ENCODE data around the gene MNAT1.
"Not testable (repeated sequence)": the region's sequence is repeated elsewhere in the genome, so short reads cannot be mapped to it uniquely, and the experiment has no call there.

Gene MNAT1

GRCh38 chr14:60744566-60744965 is 10.0 kb downstream of the MNAT1 start:
- no peak for DNase-seq

GRCh38 chr14:60753264-60754119 is 18.9 kb downstream of the MNAT1 start:
- no peak for DNase-seq

DNA sequence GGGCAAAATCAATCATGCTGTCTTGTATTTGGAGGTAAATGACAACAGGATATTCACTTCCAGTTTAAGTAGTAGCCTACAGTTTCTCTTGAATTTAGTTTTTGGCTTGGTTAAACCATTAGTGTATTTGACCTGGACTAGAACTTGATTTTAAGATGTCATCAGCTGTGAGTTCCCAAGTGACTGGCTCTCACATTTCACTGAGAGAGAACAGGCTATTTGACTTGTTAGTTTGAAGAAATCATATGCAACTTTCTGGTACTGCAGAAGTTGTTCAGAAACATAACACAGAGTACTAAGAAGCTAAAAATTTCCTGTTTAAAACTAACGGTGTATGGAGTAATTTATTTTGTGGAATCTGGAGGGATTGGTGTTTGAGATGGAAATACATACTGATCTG is 22.3 kb downstream of the MNAT1 start:
- no peak for DNase-seq

- DNase-seq, result no peak
Observed at GRCh38 chr14:60757567-60758002, 23.0 kb downstream of the MNAT1 start.

DNA sequence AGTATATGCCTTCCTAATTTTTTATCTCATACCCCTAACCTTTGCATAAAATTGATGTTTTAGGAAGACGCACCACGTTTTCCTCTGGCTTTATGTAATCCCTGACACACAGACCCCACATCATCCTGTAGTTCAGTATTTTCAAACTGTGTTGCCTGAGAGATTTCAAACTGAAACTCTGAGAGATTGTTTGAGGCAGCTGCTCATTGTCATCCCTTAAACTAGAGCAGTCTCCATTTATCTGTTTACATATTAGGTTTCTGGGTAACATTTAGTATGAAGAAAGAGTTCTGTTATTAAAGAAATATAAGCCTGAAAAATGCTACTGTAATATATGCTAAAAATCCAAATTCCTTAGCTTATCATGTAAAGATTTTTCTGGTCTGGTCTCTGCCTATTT is 24.3 kb downstream of the MNAT1 start:
- DNase-seq, result no peak

- DNase-seq, result no peak
Observed at GRCh38 chr14:60760209-60760608, 25.6 kb downstream of the MNAT1 start.

DNA sequence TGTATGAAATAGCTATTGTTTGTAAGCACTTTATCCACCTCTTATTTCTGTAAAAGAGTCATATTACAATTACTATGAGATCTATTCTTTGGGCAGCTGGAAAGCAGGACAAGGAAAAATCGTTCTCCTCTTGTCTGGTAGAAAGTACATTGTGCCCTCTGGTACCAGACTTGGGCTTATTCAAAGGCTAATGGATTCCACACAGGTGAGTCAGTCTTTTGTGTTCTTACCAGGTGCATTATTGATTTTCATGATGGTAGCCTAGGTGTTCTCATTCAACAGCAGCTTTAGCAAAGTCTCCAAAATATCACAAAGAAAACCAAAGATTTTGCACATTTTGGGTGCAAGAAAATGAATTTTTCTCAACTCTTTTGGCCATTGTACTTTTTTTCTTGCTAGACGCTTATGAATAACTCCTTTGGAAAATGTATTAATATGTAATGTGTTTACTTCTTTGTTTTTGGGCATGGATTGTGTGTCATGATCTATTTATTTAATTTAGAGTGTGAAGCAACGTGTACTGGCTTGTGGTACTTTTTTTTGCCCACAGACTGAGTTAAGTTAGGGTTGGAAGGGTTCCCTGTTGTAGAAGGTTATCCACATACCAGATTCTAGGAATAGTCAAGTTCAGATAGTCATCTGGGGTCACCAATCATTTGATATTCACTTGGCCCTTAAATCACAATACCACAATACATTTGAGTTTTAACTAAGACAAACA is 26.2 kb downstream of the MNAT1 start:
- DNase-seq, result no peak

GRCh38 chr14:60768602-60769001 is 34.0 kb downstream of the MNAT1 start:
- DNase-seq, result no peak

DNA sequence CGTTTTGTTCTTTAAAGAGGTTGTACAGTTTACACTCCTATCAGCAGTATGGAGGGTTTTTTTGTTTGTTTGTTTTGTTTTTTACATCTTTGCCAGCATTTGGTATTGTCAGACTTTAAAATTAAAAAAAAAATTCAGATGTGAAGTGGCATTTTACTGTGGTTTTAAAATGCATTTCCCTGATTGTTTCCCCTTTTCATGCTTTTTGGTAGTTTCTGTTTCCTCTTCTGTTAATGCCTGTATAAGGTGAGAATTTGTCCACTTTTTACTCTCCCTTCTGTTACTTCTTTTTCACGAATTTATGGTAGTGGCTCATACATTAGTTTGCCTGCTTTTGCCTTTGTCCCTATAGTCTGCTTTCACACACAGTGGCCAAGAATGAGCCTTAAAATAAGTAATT is 36.6 kb downstream of the MNAT1 start:
- no peak for DNase-seq

DNA sequence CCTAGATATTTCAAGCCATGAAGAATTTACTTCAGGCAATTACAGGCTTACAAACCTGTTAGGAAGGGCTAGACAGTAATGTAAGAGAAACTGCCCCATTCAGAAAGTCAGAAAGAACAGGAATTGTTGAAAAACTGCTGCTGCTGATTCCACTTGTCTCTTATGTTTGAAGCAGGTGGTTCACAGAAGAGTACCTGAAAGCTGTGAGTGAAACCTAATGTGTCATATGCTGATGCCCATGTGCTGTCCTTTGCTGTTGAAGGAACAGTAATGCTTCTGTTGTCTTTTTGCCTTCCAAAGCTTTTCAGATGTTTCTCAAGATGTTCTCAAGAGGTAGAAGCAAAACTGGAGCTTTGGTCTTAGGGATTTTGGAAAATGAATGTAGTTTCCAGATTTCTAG is 39.0 kb downstream of the MNAT1 start:
- DNase-seq, result no peak

- no peak for DNase-seq
Observed at GRCh38 chr14:60775296-60775695, 40.7 kb downstream of the MNAT1 start.

- no peak for DNase-seq
Observed at GRCh38 chr14:60777856-60778578, 43.5 kb downstream of the MNAT1 start.

DNA sequence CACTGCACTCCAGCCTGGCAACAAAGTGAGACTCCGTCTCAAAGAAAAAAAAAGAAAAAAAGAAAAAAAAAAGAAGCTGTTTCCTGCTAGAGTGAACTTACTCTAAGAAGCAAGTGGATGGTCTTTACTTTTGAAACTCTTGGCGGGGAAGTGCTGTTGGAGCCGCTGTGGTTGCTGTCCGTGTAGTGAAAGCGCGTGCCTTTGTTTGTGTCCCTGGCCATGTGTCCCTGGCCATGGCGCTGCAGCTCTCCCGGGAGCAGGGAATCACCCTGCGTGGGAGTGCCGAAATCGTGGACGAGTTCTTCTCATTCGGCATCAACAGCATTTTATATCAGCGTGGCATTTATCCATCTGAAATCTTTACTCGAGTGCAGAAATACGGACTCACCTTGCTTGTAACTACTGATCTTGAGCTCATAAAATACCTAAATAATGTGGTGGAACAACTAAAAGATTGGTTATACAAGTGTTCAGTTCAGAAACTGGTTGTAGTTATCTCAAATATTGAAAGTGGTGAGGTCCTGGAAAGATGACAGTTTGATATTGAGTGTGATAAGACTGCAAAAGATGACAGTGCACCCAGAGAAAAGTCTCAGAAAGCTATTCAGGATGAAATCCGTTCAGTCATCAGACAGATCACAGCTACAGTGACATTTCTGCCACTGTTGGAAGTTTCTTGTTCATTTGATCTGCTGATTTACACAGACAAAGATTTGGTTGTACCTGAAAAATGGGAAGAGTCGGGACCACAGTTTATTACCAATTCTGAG is 45.4 kb downstream of the MNAT1 start:
- DNase-seq, result not testable (repeated sequence)

DNA sequence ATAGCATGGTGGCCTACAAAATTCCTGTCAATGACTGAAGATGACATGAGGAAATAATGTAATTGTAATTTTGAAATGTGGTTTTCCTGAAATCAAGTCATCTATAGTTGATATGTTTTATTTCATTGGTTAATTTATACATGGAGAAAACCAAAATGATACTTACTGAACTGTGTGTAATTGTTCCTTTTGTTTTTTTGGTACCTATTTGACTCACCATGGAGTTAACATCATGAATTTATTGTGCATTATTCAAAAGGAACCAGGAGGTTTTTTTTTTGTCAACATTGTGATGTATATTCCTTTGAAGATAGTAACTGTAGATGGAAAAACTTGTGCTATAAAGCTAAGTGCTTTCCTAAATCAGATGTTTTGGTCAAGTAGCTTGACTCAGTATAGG is 46.0 kb downstream of the MNAT1 start:
- not testable (repeated sequence) for DNase-seq

- DNase-seq, result no peak
Observed at GRCh38 chr14:60786905-60787304, 52.3 kb downstream of the MNAT1 start.

GRCh38 chr14:60789656-60790055 is 55.1 kb downstream of the MNAT1 start:
- no peak for DNase-seq

GRCh38 chr14:60790850-60791249 is 56.3 kb downstream of the MNAT1 start:
- no peak for DNase-seq

DNA sequence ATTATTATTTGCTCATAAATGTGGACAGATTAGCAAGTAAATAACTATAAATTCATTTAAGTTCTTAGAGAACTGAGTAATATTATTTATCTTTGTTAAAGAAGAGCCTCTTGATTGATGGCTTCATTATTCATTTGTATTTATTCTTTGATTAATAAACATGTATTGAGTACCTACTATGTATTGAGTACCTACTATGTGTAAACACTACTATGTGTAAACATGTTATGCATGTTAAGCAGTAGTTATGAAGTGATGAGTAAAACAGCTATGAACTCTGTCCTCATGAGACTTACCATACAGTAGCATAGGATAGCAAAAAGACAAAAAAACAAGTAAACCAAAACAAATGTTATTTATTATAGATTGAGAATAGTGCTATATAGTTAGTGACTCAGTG is 61.9 kb downstream of the MNAT1 start:
- DNase-seq, result no peak

DNA sequence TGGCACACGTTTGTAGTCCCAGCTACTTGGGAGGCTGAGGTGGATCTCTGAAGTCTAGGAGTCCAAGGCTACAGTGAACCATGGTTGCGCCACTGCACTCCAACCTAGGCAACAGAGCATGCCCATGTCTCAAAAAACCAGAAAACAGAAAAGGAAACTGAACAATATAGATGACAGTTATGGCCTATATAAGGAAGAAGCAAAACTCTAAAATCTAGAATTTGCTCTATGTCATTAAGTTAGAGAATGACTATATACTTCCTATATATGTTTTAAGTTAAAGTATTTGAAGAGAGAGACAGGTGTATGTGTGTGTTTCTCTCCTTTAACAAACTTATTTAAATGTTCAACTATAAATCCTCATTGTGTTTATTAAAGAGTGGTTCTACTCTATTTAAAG is 65.8 kb downstream of the MNAT1 start:
- DNase-seq, result no peak

GRCh38 chr14:60803871-60804270 is 69.3 kb downstream of the MNAT1 start:
- no peak for DNase-seq

GRCh38 chr14:60805841-60806430 is 71.4 kb downstream of the MNAT1 start:
- DNase-seq, result no peak

- DNase-seq, result no peak
Observed at GRCh38 chr14:60807247-60807646, 72.7 kb downstream of the MNAT1 start.

All from NCI-H446 (cell line).